ENCODE measurements around the gene MATN3.

DNA sequence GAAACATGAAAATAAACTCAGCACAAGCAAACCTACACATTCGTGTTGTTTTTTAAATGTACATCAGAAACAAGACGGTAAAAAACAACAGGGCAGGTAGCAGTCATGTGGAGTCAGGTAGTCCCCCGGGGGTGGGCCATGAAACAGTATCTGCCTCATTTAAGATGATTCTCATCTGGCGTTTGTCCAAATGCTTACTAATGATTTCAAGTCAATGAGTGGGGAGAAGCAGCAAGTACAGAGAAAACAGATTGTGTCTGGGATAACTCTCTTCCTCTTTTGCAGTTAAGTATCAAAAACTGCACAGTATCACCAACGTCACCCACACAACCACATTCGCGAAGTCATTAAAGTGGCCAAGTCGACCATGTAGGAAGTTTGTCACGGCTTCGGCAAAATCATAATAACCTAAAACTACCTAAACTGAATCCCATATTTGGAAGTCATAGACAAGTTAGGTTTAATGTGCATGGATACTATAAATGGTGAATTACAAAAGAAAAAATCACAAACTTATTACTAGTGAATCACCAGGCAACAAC, 37.7 kb upstream of the MATN3 start:
- TF ChIP-seq, protein P1, sequence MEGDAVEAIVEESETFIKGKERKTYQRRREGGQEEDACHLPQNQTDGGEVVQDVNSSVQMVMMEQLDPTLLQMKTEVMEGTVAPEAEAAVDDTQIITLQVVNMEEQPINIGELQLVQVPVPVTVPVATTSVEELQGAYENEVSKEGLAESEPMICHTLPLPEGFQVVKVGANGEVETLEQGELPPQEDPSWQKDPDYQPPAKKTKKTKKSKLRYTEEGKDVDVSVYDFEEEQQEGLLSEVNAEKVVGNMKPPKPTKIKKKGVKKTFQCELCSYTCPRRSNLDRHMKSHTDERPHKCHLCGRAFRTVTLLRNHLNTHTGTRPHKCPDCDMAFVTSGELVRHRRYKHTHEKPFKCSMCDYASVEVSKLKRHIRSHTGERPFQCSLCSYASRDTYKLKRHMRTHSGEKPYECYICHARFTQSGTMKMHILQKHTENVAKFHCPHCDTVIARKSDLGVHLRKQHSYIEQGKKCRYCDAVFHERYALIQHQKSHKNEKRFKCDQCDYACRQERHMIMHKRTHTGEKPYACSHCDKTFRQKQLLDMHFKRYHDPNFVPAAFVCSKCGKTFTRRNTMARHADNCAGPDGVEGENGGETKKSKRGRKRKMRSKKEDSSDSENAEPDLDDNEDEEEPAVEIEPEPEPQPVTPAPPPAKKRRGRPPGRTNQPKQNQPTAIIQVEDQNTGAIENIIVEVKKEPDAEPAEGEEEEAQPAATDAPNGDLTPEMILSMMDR (conservative IDR thresholded peaks at IDR 0.05): no peak
- no peak for TF ChIP-seq ZFX (IDR thresholded peaks at IDR 0.05)
